Muscle of arm (tissue), 12 donors: ENCODE results near the gene DPPA3. TPM values are rescaled to one million over a fixed set of nuclear protein-coding genes. Genes with fewer than 3 reads are reported as not detected.
"Not testable (repeated sequence)": the region's sequence is repeated elsewhere in the genome, so short reads cannot be mapped to it uniquely, and the experiment has no call there.

Source experiments
- DNase-seq: peaks from one replicate; pipeline ENCODE4 v3.0.0-alpha.2; 2013
- polyA plus RNA-seq, 12 donors: library from polyadenylated mRNA; unstranded; fragments of 120-200 nt; gene quantifications; one replicate each; pipeline ENCODE4 v1.2.1, GENCODE V29; 2013; ENCODE audit not compliant: insufficient read length in 12 of 12

DPPA3 gene
- polyA plus RNA-seq, 12 donors: 0.18 TPM; not detected in 11

- no peak for DNase-seq
Measured at GRCh38 chr12:7729746-7730145, 18.5 kb downstream of the DPPA3 start.

- not testable (repeated sequence) for DNase-seq
Measured at GRCh38 chr12:7730984-7731383, 19.8 kb downstream of the DPPA3 start.

DNA sequence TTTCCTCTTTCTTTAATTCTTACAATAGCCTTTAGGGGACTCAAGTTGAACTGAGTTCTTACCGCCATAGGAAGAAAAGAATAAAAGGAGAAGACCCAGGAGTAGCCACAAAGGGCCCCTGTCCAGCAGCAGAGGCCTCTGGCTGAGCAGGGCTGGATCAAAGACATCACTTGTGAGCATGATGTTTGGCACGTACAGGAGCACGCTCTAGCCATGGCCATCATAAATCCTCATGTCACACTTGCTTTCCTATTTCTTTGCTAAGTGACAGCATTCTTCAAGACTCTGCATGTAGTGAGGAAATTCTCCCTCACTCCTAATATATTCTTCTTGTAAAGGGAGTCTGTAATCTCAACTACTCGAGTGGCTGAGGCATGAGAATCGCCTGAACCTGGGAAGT, 20.3 kb downstream of the DPPA3 start:
- no peak for DNase-seq

DNA sequence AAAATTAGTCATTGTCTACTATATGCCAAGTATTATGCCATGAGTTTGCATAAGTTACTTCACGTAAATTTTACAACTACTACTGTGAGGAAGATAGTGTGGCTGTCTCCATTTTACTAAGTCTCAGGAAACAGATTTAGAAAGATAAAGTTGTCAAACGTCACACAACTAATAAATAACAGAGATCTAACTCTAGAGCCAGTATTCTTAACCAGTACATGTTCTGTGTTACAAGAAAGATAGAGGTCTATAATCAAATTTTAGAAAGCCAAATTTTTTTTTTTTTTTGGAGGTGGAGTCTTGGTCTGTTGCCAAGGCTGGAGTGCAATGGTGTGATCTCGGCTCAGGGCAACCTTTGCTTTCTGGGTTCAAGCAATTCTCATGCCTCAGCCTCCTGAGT, 21.8 kb downstream of the DPPA3 start:
- DNase-seq: no peak

DNA sequence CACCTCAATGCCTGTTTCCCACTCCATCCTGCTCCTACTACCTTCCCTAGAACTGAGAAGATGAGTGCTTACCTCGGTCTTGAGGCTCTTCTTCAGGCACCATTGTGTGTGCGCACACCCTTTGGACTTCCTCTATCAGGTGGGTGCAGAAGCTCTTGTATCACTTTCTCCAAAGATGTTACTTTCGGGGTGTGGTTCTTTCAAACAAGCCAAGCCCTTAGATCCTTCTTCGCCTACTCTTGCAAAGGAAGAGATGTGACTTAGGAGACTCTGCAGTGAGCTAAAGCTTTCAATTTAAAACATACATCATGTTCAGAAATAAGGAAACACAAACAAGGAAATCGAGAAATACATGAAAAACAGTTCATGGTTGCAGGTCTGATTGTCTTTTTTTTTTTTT, 36.0 kb downstream of the DPPA3 start, which contains the start of gene CLEC4C:
TSS of gene CLEC4C (minus strand) at position 130 of the 400 bp plus-strand sequence. CDS start at position 103, 27 bp downstream.
- no peak for DNase-seq

GRCh38 chr12:7748852-7749251, 37.6 kb downstream of the DPPA3 start:
- no peak for DNase-seq

DNA sequence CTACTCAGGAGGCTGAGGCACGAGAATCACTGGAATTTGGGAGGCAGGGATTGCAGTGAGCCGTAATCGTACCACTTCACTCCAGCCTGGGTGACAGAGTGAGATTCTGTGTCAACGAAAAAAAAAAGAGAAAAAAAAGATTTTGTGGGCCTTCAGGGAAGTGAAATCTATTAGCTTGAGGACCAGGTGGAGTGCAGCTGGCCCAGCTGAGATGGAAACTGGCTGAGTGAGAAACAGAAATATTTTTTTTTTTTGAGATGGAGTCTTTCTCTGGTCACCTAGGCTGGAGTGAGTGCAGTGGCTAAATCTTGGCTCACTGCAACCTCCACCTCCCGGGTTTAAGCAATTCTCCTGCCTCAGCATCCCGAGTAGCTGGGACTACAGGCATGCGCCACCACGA, 38.2 kb downstream of the DPPA3 start:
- DNase-seq: no peak

- DNase-seq: no peak
Measured at GRCh38 chr12:7750350-7750749, 39.1 kb downstream of the DPPA3 start.

- no peak for DNase-seq
Measured at GRCh38 chr12:7751394-7751793, 40.2 kb downstream of the DPPA3 start.

DNA sequence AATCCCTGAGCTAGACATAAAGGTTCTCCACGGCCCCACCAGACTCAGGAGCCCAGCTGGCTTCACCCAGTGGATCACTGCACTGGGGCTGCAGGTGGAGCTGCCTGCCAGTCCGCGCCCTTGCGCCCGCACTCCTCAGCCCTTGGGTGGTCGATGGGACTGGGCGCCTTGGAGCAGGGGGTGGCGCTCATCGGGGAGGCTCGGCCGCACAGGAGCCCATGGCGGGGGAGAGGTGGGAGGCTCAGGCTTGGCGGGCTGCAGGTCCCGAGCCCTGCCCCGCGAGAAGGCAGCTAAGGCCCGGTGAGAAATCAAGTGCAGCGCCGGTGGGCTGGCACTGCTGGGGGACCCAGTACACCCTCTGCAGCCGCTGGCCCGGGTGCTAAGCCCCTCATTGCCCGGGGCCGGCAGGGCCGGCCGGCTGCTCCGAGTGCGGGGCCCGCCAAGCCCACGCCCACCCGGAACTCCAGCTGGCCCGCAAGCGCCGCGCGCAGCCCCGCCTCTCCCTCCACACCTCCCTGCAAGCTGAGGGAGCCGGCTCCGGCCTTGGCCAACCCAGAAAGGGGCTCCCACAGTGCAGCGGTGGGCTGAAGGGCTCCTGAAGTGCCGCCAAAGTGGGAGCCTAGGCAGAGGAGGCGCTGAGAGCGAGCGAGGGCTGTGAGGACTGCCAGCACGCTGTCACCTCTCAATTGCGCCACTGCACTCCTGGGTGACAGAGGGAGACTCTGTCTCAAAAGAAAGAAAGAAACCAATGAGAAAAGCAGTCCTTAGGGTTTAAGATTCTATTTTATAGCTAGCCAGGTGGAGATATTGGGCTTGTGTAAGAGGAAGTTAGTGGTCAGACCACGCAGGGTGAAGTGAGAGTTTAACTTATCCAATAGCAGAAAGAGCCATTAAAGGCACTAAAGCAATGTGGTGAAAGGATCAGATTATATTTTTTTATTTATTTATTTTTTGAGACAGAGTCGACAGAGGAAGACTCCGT, 41.0 kb downstream of the DPPA3 start:
- DNase-seq: not testable (repeated sequence)

DNA sequence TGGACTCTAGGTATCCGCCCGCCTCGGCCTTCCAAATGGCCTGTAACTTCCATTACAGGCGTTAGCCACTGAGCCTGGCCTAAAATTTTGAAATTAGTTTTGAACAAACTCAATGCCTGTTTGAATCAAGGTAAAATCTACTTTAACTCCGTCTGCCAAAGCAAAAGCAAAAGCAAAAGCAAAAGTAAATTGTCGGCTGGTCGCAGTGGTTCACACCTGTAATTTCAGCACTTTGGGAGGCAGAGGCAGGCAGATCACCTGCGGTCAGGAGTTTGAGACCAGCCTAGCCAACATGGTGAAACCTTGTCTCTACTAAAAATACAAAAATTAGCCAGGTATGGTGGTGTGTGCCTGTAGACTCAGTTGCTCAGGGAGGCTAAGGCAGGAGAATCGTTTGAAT, 44.4 kb downstream of the DPPA3 start:
- DNase-seq: not testable (repeated sequence)

GRCh38 chr12:7756993-7757392, 45.8 kb downstream of the DPPA3 start:
- DNase-seq: no peak

DNA sequence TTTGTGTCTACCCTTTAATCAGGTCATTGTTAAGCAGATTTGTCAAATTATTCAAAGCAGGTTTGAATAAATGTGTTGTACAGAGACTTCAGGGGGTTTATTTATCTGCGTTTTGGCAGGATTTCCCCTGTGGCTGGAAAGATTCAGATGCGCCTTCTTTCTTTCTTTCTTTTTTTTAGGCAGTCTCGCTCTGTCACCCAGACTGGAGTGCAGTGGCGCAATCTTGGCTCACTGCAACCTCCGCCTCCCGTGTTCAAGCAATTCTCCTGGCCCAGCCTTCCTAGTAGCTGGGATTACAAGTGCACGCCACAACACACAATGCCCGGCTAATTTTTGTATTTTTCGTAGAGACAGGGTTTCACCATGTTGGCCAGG, 47.5 kb downstream of the DPPA3 start:
- DNase-seq: no peak

Other genes starting within 250 kb of the DPPA3 start
- 10 to 100 TPM in 9 of 12 donors, 1 to 10 TPM in 2, not detected in 1; 8.1 to 19.9 (median 15.9) TPM for gene CD163, start 207.7 kb upstream of the DPPA3 start, polyA plus RNA-seq
- not detected for gene APOBEC1, start 45.5 kb upstream of the DPPA3 start, polyA plus RNA-seq
- gene GDF3, start 15.7 kb upstream of the DPPA3 start, polyA plus RNA-seq: under 1 TPM in 3 of 12 donors, not detected in 9; 0.18 to 0.54 (median 0.40) TPM
- gene CLEC4C, start 35.9 kb downstream of the DPPA3 start, polyA plus RNA-seq: under 1 TPM in 1 of 12 donors, not detected in 11; 0.90 TPM
- not detected for gene NANOGNB, start 53.8 kb downstream of the DPPA3 start, polyA plus RNA-seq
- under 1 TPM in 9 of 12 donors, not detected in 3; 0.08 to 0.65 (median 0.36) TPM for gene NANOG, start 78.0 kb downstream of the DPPA3 start, polyA plus RNA-seq
- gene SLC2A14, start 161.5 kb downstream of the DPPA3 start, polyA plus RNA-seq: 1 to 10 TPM in 1 of 12 donors, under 1 TPM in 6, not detected in 5; 0.19 to 1.1 (median 0.46) TPM
- 10 to 100 TPM in 11 of 12 donors, not detected in 1; 10.2 to 78.4 (median 22.3) TPM for gene SLC2A3, start 224.8 kb downstream of the DPPA3 start, polyA plus RNA-seq